Endometrial microvascular endothelial cells (primary cell): ENCODE measurements around the gene ZDBF2. TPM values are rescaled to one million over a fixed set of nuclear protein-coding genes. Genes with fewer than 3 reads are reported as not detected.
"Not testable (repeated sequence)": the region's sequence is repeated elsewhere in the genome, so short reads cannot be mapped to it uniquely, and the experiment has no call there.

Source experiments
- in situ Hi-C: cut with HindIII; loops from 2 replicates; pipeline ENCODE4 v1.10.0; 2017; ENCODE audit warnings: low sequenced_read_pairs, low pct_unique_long_range_greater_than_20kb; ENCODE audit errors: inconsistent ontology term
- total RNA-seq: library from RNA; depleted of rRNA; stranded (reverse); fragments of >200 nt; gene quantifications from one replicate; pipeline ENCODE4 v1.2.3, GENCODE V29; 2015; ENCODE audit errors: inconsistent ontology term

Gene ZDBF2
- total RNA-seq, 1 donor from 2014 or later, result 3.7 TPM

GRCh38 chr2:206305523-206306245 lies 31.2 kb downstream of the ZDBF2 start:
- in situ Hi-C loops, result no loop called here

DNA sequence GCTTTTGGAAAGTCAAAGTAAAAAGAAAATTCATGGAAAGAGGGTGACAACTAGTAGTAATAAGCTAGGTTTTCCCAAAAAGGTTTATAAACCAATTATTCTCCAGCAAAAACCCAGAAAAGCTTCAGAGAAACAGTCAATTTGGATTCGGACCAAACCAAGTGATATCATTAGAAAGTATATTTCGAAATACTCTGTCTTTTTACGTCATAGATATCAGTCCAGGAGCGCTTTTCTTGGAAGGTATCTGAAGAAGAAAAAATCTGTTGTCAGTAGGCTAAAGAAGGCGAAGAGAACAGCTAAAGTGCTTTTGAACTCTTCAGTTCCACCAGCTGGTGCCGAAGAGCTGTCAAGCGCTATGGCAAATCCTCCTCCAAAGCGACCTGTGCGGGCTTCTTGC lies 36.6 kb downstream of the ZDBF2 start:
- in situ Hi-C loops, result no loop called here

DNA sequence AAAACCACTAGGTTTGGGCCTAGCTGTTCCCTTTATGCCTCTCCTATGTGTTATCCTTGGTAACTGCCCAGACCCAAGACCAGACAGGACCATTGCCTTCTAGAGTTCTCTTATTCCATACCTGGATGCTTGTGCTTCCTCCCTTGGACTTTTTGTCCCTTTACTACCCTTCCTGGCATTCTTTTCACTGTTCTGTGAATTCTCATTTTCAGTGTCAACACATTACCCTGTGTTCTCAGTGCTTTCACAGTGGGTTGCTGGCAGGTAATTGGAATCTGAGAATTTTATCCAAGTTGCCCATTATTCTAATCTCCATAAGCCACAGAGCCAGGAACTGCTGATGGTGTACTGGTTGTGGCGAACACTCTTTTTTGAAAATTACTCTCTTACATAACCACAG lies 41.7 kb downstream of the ZDBF2 start:
- in situ Hi-C loops, result no loop called here

GRCh38 chr2:206323033-206323432 lies 48.6 kb downstream of the ZDBF2 start:
- in situ Hi-C loops, result no loop called here

GRCh38 chr2:206323486-206323885 lies 49.0 kb downstream of the ZDBF2 start:
- in situ Hi-C loops, result no loop called here

GRCh38 chr2:206324869-206325268 lies 50.4 kb downstream of the ZDBF2 start:
- in situ Hi-C loops, result no loop called here

GRCh38 chr2:206328974-206329373 lies 54.5 kb downstream of the ZDBF2 start:
- in situ Hi-C loops, result no loop called here

GRCh38 chr2:206336861-206337260 lies 62.4 kb downstream of the ZDBF2 start:
- in situ Hi-C loops, result no loop called here

DNA sequence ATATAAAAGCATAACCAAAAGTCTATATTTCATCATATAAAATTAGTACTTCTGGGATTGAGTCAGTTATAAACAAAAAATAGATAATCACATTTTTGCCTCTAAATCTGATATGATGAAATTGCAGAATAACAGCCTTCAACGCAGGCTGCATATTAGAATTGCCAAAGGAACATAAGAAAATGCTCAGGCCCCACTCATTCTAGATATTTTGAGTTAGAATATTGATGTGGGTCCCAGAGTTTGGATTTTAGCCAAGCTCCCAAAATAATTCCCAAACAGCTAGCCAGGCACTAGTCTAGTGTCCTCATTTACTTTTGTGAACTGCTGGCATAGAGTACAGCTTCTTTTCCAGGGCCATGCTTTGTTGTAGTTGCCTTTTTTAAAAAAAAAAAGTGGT lies 63.5 kb downstream of the ZDBF2 start:
- in situ Hi-C loops, result no loop called here

DNA sequence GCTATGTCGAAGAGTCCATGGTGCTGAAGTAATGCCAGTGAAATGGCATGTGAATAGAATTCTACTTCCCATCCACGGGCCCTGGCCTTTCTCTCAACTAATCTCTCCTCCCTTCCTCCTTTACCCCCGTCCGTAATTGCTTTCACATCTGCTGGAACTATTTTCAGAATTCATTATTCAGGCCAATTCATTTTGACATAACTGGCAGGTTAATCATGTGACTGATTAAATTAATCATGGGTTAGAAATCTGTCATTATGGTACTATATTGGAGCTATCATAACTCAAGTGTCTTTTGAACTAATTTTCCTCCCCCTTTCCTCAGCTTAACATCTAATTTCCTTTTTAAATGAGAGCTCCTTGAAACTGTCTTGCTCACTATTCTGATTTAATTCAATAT lies 66.9 kb downstream of the ZDBF2 start:
- in situ Hi-C loops, result no loop called here

DNA sequence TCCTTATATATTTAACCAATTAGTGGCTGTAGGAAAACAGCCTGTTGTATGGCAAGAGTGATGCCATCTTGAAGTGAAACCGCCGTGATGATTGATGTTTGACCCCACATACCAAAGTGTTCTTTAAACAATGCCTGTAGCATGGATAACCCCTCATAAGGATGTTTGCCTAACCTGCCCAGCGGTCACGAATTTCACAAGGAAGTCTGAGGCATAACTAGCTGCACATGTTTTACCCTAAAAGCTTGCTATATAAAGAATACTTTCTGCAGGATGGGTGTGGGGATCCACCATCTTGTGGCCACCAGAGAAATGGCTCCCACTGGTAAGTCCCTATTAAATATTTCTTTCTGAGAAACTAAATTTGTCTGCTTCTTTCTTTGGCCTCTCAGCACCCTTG lies 68.7 kb downstream of the ZDBF2 start:
- in situ Hi-C loops, result no loop called here

DNA sequence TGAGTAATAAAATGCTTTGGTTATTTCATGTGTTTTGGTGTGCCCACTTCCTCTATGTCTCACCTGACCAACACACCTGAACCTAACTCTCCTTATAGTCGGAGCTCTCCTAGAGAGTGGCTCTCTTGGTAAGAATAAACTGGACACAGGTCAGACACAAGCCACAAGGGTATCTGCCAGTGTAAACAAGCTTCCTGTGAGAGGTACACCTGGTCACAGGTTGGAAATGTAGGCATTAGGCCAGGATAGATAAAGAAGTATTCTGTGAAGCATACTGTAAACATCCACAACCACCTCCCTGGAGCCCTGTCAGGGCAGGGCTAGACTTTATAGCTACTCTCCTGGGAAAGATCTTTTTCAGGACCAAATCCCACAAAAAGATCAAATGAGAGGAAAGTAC lies 69.4 kb downstream of the ZDBF2 start:
- in situ Hi-C loops, result no loop called here

- in situ Hi-C loops, result no loop called here
Observed at GRCh38 chr2:206345606-206346005, 71.1 kb downstream of the ZDBF2 start.

DNA sequence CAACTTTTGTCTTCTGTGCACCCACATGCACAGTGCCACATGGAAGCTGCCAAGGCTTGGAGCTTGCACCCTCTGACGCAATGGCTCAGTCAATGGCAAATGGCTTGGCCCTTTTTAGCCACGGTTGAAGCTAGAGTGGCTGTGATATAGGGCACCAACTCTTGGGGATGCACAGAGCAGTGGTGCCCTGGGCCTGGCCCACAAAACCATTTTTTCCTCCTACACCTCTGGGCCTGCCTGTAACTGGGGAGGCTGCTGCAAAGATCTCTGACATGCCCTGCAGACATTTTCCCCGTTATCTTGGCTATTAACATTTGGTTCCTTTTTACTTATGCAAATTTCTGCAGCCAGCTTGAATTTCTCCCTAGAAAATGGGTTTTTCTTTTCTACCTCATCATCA lies 74.9 kb downstream of the ZDBF2 start:
- in situ Hi-C loops, result no loop called here

- in situ Hi-C loops, result no loop called here
Observed at GRCh38 chr2:206352571-206352970, 78.1 kb downstream of the ZDBF2 start.

DNA sequence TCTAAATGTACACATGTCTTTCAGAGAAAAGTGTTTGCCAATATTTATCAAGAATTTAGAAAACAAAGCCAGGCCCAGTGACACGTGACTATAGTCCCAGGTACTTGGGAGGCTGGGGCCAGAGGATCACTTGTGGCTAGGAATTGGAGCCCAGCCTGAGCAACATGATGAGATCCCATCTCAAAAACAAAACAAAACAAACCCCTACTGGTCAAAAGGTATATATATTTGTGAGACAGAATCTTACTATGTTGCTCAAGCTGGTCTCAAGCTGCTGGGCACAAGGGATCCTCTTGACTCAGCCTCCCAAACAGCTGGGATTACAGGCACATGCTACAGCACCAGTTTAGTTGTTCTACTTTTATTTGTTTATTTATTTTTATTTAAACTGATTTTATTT lies 79.2 kb downstream of the ZDBF2 start:
- in situ Hi-C loops, result no loop called here

- in situ Hi-C loops, result no loop called here
Observed at GRCh38 chr2:206354129-206354528, 79.7 kb downstream of the ZDBF2 start.

GRCh38 chr2:206356840-206357239 lies 82.4 kb downstream of the ZDBF2 start:
- in situ Hi-C loops, result not testable (repeated sequence)

GRCh38 chr2:206360840-206361239 lies 86.4 kb downstream of the ZDBF2 start:
- in situ Hi-C loops, result not testable (repeated sequence)

DNA sequence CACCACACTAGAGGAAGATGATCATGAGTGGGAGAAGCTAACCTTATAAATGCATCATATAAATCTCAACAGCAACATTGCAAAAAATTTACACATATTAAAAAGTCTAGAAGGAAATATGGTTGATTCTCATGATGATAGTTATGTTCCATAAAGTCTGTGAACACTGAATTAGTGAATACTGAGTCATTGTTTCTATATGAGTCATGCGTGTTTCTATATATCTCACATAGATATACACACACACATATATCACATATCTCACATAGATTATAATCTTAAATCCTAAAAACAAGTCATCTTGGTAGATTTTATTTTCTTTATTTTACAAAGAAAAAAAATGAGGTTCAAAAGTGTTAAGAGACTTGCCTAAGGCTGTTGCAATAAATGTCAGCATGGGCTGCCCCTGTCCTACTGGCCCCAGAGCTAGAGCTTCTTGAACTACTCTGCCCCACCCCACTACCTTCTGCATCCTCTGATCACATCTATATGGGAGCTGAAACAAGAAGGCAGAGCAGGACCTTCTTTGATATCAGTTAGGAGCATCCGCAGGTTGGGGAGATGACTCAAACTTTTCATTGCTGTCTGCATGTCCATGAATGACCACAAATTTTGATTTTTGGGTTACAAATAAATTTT lies 87.1 kb downstream of the ZDBF2 start:
- in situ Hi-C loops, result no loop called here
